SK-N-SH treated with all-trans-retinoic acid at 6 μM for 48 hours (cell line): Measurements from ENCODE around the gene RPP40.

Source experiments
- ATAC-seq: fragments of 200-7000 bp; cut with Tn5 transposase; 3 replicates; pipeline ENCODE4 v1.9.1; 2020; ENCODE audit warnings: mild to moderate bottlenecking, moderate library complexity
- CSRNP3 ChIP-seq: fragments of 250-450 bp; sonication (Bioruptor Pico); IDR thresholded peaks from 2 replicates; pipeline ENCODE4 v1.5.1; 2021; ENCODE audit warnings: mild to moderate bottlenecking, moderate library complexity
- OSR1 ChIP-seq: fragments of 250-450 bp; sonication (Bioruptor Pico); IDR thresholded peaks from 2 replicates; pipeline ENCODE4 v1.8.0; 2022; ENCODE audit warnings: moderate library complexity, mild to moderate bottlenecking, inconsistent platforms
- PPARA ChIP-seq: fragments of 250-450 bp; sonication (Bioruptor Pico); IDR thresholded peaks from 2 replicates; pipeline ENCODE4 v1.5.0; 2020; ENCODE audit warnings: mild to moderate bottlenecking, borderline replicate concordance
- SNAI2 ChIP-seq: fragments of 250-450 bp; sonication (Bioruptor Pico); IDR thresholded peaks from 2 replicates; pipeline ENCODE4 v1.5.0; 2020; ENCODE audit warnings: mild to moderate bottlenecking, moderate library complexity
- ZC3H10 ChIP-seq: fragments of 250-450 bp; sonication (Bioruptor Pico); IDR thresholded peaks from 2 replicates; pipeline ENCODE4 v1.5.1; 2021; ENCODE audit warnings: mild to moderate bottlenecking, moderate library complexity
- ZFP3 ChIP-seq: fragments of 250-450 bp; sonication (Bioruptor Pico); IDR thresholded peaks from 2 replicates; pipeline ENCODE4 v1.5.0; 2020; ENCODE audit warnings: mild to moderate bottlenecking, moderate library complexity
- ZFP30 ChIP-seq: fragments of 450-650 bp; formaldehyde crosslinking; IDR thresholded peaks from 2 replicates; pipeline ENCODE4 v1.5.0; 2022; ENCODE audit warnings: mild to moderate bottlenecking, moderate library complexity

The RPP40 gene

GRCh38 chr6:4946521-4946920 is 57.3 kb downstream of the RPP40 start:
- no peak for TF ChIP-seq PPARA (CRISPR knock-in tag)
- no peak for TF ChIP-seq CSRNP3 (CRISPR knock-in tag)
- TF ChIP-seq ZC3H10 (CRISPR knock-in tag): no peak
- no peak for TF ChIP-seq ZFP30 (CRISPR knock-in tag)
- no peak for TF ChIP-seq OSR1 (CRISPR knock-in tag)
- TF ChIP-seq ZFP3 (CRISPR knock-in tag): no peak
- TF ChIP-seq SNAI2 (CRISPR knock-in tag): no peak
- ATAC-seq: no peak
